GM12878 (cell line): Measurements from ENCODE around the gene CNTNAP2. TPM values are rescaled to one million over a fixed set of nuclear protein-coding genes. Genes with fewer than 3 reads are reported as not detected.

Source experiments
- ATAC-seq: fragments of 200-7000 bp; cut with Tn5 transposase; 3 replicates; pipeline ENCODE4 v1.9.1; 2020; ENCODE audit warnings: mild to moderate bottlenecking, moderate library complexity
- BruUV-seq: library from RNA; stranded (reverse); fragments of 400-500 nt; replicated peaks from 2 replicates; lab custom pipeline; 2021; lab: Mats Ljungman, UMichigan
- CTCF ChIA-PET: fragments of 300-600 bp; sonication (Branson Sonifier 250); formaldehyde crosslinking; extraction: SDS; loops from one replicate; lab custom pipeline; 2021; ENCODE audit warnings: inconsistent platforms; lab: Yijun Ruan, JAX
- POLR2A ChIA-PET: fragments of 350-600 bp; formaldehyde crosslinking; extraction: SDS; loops from one replicate; lab custom pipeline; 2021; ENCODE audit warnings: inconsistent platforms; lab: Charles Lee
- RAD21 ChIA-PET: fragments of 300-600 bp; sonication (Branson Sonifier 250); formaldehyde crosslinking; loops from one replicate; lab custom pipeline; 2023; ENCODE audit warnings: antibody characterized with exemption; ENCODE audit not compliant: unreplicated experiment; lab: Charles Lee
- SMC1A ChIA-PET: fragments of 300-600 bp; sonication (Branson Sonifier 250); formaldehyde crosslinking; loops from one replicate; lab custom pipeline; 2023; ENCODE audit not compliant: unreplicated experiment, uncharacterized antibody; lab: Charles Lee
- DNase-seq: peaks from one replicate; pipeline ENCODE4 v3.0.0-alpha.2; 2011; ENCODE audit warnings: low read depth, low spot score
- FAIRE-seq: peaks from 3 replicates; lab custom pipeline; 2011; peaks lifted over from hg19 to GRCh38; lab: Jason Lieb, UNC
- H2AFZ ChIP-seq: 2 replicates; pipeline ENCODE4 v1.6.0; 2011; ENCODE audit warnings: low read depth, low read length, control low read depth; ENCODE audit not compliant: control insufficient read depth
- H3K27ac ChIP-seq: 2 replicates; pipeline ENCODE4 v1.5.1; 2011; ENCODE audit warnings: control low read depth; ENCODE audit not compliant: control insufficient read depth, insufficient read depth
- H3K27me3 ChIP-seq, 2 experiments: replicated peaks in 1 of 2; 2 replicates each; pipeline versions ENCODE4 v1.6.0 to v1.6.1; 2011; ENCODE audit warnings: low read length in 1 of 2; ENCODE audit not compliant: control insufficient read depth in 2 of 2, insufficient read depth in 2 of 2
- H3K36me3 ChIP-seq, 2 experiments: 2 replicates each; pipeline ENCODE4 v1.5.1; 2011; ENCODE audit warnings: low read length in 1 of 2; ENCODE audit not compliant: control insufficient read depth in 2 of 2, insufficient read depth in 2 of 2
- H3K4me1 ChIP-seq: 2 replicates; pipeline ENCODE4 v1.6.1; 2011; ENCODE audit warnings: mild to moderate bottlenecking, low read length, moderate library complexity, mixed read lengths; ENCODE audit not compliant: control insufficient read depth, insufficient read depth
- H3K4me2 ChIP-seq: 2 replicates; pipeline ENCODE4 v1.6.0; 2011; ENCODE audit warnings: control low read depth; ENCODE audit not compliant: control insufficient read depth, insufficient read depth
- H3K4me3 ChIP-seq: fragments of 200-600 bp; sonication (generic); 2 replicates; pipeline ENCODE4 v1.5.1; 2016
- H3K79me2 ChIP-seq: 2 replicates; pipeline ENCODE4 v1.6.0; 2011; ENCODE audit warnings: low read length; ENCODE audit not compliant: control insufficient read depth, insufficient read depth
- H3K9ac ChIP-seq: 2 replicates; pipeline ENCODE4 v1.8.0; 2011; ENCODE audit warnings: low read length, control low read depth, mixed read lengths; ENCODE audit not compliant: control insufficient read depth, insufficient read depth
- H3K9me3 ChIP-seq: replicated peaks from 3 replicates; pipeline ENCODE4 v1.5.1; 2011; ENCODE audit warnings: mild to moderate bottlenecking, low read length; ENCODE audit not compliant: control insufficient read depth, insufficient read depth
- H4K20me1 ChIP-seq: 2 replicates; pipeline ENCODE4 v1.6.0; 2011; ENCODE audit not compliant: control insufficient read depth, insufficient read depth
- BHLHE40 ChIP-seq, 2 experiments: fragments of 450-650 bp in 1 of 2; IDR thresholded peaks; 2 replicates each; pipeline ENCODE4 v1.6.1; 2011 to 2017; ENCODE audit warnings: low read depth in 2 of 2, borderline replicate concordance in 1 of 2, improper control_type of control experiment in 1 of 2, low read length in 1 of 2, mild to moderate bottlenecking in 1 of 2
- CHD1 ChIP-seq: IDR thresholded peaks from 2 replicates; pipeline ENCODE4 v1.6.1; 2012; ENCODE audit warnings: low read depth, low read length, improper control_type of control experiment
- CHD4 ChIP-seq: fragments of 200-600 bp; sonication (generic); IDR thresholded peaks from 2 replicates; pipeline ENCODE4 v1.6.1; 2016; ENCODE audit warnings: mild to moderate bottlenecking
- E4F1 ChIP-seq: fragments of 450-650 bp; IDR thresholded peaks from 2 replicates; pipeline ENCODE4 v1.6.1; 2018; ENCODE audit warnings: borderline replicate concordance, mild to moderate bottlenecking; ENCODE audit not compliant: partially characterized antibody
- JUNB ChIP-seq: IDR thresholded peaks from 2 replicates; pipeline ENCODE4 v1.6.1; 2016; ENCODE audit warnings: antibody characterized with exemption, mild to moderate bottlenecking
- KDM1A ChIP-seq: fragments of 200-600 bp; sonication (generic); IDR thresholded peaks from 2 replicates; pipeline ENCODE4 v1.6.1; 2016; ENCODE audit warnings: borderline replicate concordance
- MTA3 ChIP-seq: IDR thresholded peaks from 2 replicates; pipeline ENCODE4 v1.6.1; 2012; ENCODE audit warnings: low read length, inconsistent platforms, borderline replicate concordance
- PML ChIP-seq: IDR thresholded peaks from 2 replicates; pipeline ENCODE4 v1.6.1; 2012; ENCODE audit warnings: low read length, inconsistent platforms
- RAD21 ChIP-seq: IDR thresholded peaks from 2 replicates; pipeline ENCODE4 v1.6.1; 2011; ENCODE audit warnings: mild to moderate bottlenecking, low read depth, low read length, moderate library complexity; ENCODE audit not compliant: insufficient read depth
- RELB ChIP-seq: fragments of 450-650 bp; IDR thresholded peaks from 2 replicates; pipeline ENCODE4 v1.6.1; 2017; ENCODE audit warnings: low read depth, mild to moderate bottlenecking, moderate library complexity
- SMAD1 ChIP-seq: fragments of 450-650 bp; IDR thresholded peaks from 2 replicates; pipeline ENCODE4 v1.6.1; 2018; ENCODE audit warnings: mild to moderate bottlenecking, low read depth; ENCODE audit not compliant: partially characterized antibody
- ZNF24 ChIP-seq: fragments of 450-650 bp; IDR thresholded peaks from 2 replicates; pipeline ENCODE4 v1.6.1; 2017; ENCODE audit warnings: antibody characterized with exemption, mild to moderate bottlenecking
- WGBS: methylation state at CpG from one replicate; pipeline ENCODE4 v1.1.6; 2016; ENCODE audit warnings: low lambda C conversion rate; ENCODE audit not compliant: insufficient replicate concordance, insufficient coverage; ENCODE audit errors: missing lambda C conversion rate; 5-methylcytosine and 5-hydroxymethylcytosine counted together
- in situ Hi-C: fragments of 300-500 bp; cut with MboI; formaldehyde crosslinking; loops from 9 replicates; pipeline ENCODE4 v1.14.3; 2018; ENCODE audit warnings: mixed read lengths
- intact Hi-C: fragments of 100-400 bp; cut with micrococcal nuclease; formaldehyde crosslinking; loops from one replicate; pipeline ENCODE4 v1.14.2; 2022; ENCODE audit not compliant: unreplicated experiment
- polyA plus RNA-seq, 11 experiments: library from polyadenylated mRNA; depleted of rRNA in 4 of 11; unstranded in 6 of 11; stranded (reverse) in 5 of 11; fragments of >200 nt; fragmentation: Nextera tagmentation in 4 of 11; fragmentation: Illumina TruSeq in 1 of 11; extraction: Ambion mirVana in 4 of 11; extraction: Trizol in 1 of 11; gene quantifications; 1 replicate in 1 of 11; 2 replicates in 10 of 11; pipeline versions ENCODE4 v1.2.1 to v1.2.3, GENCODE V29; 2011 to 2016; ENCODE audit warnings: inconsistent platforms in 2 of 11, missing spikeins in 2 of 11, low read depth in 1 of 11
- total RNA-seq, 4 experiments: library from RNA; depleted of rRNA in 3 of 4; stranded (reverse); fragments of >200 nt in 3 of 4; fragmentation: Illumina TruSeq in 1 of 4; extraction: Trizol in 1 of 4; gene quantifications; 2 replicates each; pipeline versions ENCODE4 v1.2.1 to v1.2.3, GENCODE V29; 2013 to 2021

Gene CNTNAP2
- total and polyA plus RNA-seq, 10 of the 15 experiments (the other 5 are each of a cell fraction or from before 2014, with no cell fraction given) = 0.03 to 0.08 (median 0.03) TPM; not detected in 7

GRCh38 chr7:146411975-146412374, 295.4 kb downstream of the CNTNAP2 start:
- H3K4me1 ChIP-seq = no peaks in the 10 kb centered on the region
- no peak overlapping the region for H3K9ac ChIP-seq
- ChIA-PET RAD21 (no interaction called here), CTCF (no interaction called here), POLR2A (no interaction called here), SMC1A (no interaction called here)
- no peaks in the 10 kb centered on the region for H3K79me2 ChIP-seq
- H2AFZ ChIP-seq = no peak overlapping the region
- no TSS peak for BruUV-seq
- in situ Hi-C loops = no loop called here
- DNase-seq (no peak), ATAC-seq (no peak), FAIRE-seq (no peak)
- no peak overlapping the region for H3K4me3 ChIP-seq
- H3K9me3 ChIP-seq = no peaks in the 10 kb centered on the region
- no peak overlapping the region for H3K4me2 ChIP-seq
- no peaks in the 10 kb centered on the region for H3K27me3 ChIP-seq
- H3K36me3 ChIP-seq = no peaks in the 10 kb centered on the region
- intact Hi-C loops = no loop called here
- no peak for TF ChIP-seq CHD1
- TF ChIP-seq KDM1A = no peak
- TF ChIP-seq SMAD1 = no peak
- no peak for TF ChIP-seq MTA3
- TF ChIP-seq CHD4 = no peak
- TF ChIP-seq E4F1 = no peak
- TF ChIP-seq BHLHE40 (IDR thresholded peaks at IDR 0.05; ENCODE audit: borderline replicate concordance in 1 of 2, low read depth in 2 of 2, low read length in 1 of 2) = no peak
- TF ChIP-seq ZNF24 = no peak
- TF ChIP-seq RAD21 = no peak
- no peak for TF ChIP-seq JUNB
- no peak for TF ChIP-seq PML
- no peak for TF ChIP-seq RELB
- WGBS = 47% methylated on average over 7 of the region's 7 CpGs
- H4K20me1 ChIP-seq = no peaks in the 10 kb centered on the region
- no peak overlapping the region for H3K27ac ChIP-seq
